Fibroblast of peridontal ligament (primary cell): ENCODE results near the gene TBC1D22A.
A peak's percentile ranks its signal among the peaks of the same experiment; 100 is the strongest.
"Not testable (repeated sequence)": the region's sequence is repeated elsewhere in the genome, so short reads cannot be mapped to it uniquely, and the experiment has no call there.

Experiments
- DNase-seq: peaks from one replicate; pipeline ENCODE4 v3.0.0-alpha.2; 2010; ENCODE audit errors: extremely low read depth

TBC1D22A gene

GRCh38 chr22:47169801-47170140 lies 407.3 kb downstream of the TBC1D22A start:
- DNase-seq: no peak

- not testable (repeated sequence) for DNase-seq
Measured at GRCh38 chr22:47170511-47171440, 408.3 kb downstream of the TBC1D22A start.

DNA sequence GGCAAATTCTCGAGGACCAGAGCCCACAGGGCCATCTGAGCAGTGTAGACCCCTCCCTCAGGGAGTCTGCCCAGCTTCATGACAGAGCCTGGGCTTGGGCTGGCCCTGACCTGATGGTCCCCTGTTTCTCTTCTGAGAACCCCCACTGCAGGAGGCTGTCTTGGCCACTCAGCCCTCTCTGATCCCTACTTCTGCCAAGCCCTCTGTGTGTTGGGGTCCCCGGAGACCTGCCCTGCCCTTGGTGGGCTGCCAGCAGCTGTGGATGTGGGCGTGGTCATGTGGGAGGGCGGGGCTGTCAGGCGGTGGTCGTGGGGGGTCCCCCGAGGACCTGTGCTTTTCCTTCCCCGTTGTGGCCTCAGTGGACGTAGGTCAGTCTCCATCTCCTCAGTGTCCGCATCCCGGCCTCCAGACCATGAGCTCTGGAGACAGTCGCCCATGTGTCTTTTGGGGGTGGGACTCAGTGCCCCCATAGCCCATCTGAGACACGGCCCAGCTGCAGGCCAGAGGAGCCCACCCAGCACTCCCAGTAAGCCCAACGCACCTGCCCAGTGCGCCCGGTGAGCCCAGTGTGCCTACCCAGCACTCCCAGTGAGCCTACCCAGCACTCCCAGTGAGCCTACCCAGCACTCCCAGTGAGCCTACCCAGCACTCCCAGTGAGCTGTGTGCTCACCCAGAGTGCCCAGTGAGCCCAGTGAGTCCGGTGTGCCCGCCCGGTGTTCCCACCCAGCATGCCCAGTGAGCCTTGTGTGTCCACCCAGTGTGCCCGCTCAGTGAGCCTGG lies 409.2 kb downstream of the TBC1D22A start:
- DNase-seq: no peak

GRCh38 chr22:47172771-47173534 lies 410.5 kb downstream of the TBC1D22A start:
- no peak for DNase-seq

DNA sequence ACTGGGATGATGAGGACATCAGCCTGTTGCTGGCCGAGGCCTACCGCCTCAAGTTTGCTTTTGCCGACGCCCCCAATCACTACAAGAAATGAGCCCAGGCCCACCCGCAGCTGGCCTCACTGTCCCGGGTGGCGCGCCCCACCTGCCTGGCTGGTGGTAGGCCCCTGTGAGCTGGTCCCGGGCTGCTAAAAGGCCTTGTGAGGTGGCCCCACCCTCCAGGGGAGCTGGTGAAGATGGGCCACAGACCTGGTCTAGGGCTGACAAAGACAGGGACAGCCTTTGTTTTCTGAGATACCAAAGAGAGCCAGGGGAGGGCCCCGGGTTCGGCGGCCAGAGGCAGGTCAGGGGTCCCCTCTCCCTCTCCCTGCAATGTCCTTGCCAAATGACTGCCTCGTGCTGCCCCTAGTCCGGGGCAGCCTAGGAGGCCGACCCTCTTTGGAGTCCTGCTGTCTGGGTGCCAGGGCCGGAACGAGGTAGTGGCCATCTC lies 411.1 kb downstream of the TBC1D22A start:
- no peak for DNase-seq

- no peak for DNase-seq
Measured at GRCh38 chr22:47174096-47174495, 411.6 kb downstream of the TBC1D22A start.

GRCh38 chr22:47174671-47175112 lies 412.2 kb downstream of the TBC1D22A start:
- no peak for DNase-seq

GRCh38 chr22:47175151-47176025 lies 412.9 kb downstream of the TBC1D22A start:
- DNase-seq: no peak

DNA sequence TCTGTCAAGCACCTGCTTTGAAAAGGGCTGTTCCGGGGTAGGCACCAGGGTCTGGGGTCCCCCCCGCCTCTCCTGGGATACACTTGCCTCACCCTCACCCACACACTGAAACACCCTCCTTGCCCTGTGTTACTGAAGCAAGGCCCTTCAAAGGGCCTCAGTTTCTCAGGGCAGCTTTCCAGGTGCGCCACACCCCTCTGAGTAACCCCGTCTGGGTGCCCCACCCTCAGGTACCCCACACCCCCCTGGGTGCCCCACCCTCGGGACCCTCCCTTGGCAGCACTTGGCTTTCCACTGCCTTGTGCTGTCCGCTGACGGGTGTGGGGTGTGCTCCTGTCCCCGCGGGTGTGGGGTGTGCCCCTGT lies 413.6 kb downstream of the TBC1D22A start:
- no peak for DNase-seq

- no peak for DNase-seq
Measured at GRCh38 chr22:47176573-47177333, 414.3 kb downstream of the TBC1D22A start.

- no peak for DNase-seq
Measured at GRCh38 chr22:47177334-47177815, 414.9 kb downstream of the TBC1D22A start.

- no peak for DNase-seq
Measured at GRCh38 chr22:47178339-47178738, 415.9 kb downstream of the TBC1D22A start.

DNA sequence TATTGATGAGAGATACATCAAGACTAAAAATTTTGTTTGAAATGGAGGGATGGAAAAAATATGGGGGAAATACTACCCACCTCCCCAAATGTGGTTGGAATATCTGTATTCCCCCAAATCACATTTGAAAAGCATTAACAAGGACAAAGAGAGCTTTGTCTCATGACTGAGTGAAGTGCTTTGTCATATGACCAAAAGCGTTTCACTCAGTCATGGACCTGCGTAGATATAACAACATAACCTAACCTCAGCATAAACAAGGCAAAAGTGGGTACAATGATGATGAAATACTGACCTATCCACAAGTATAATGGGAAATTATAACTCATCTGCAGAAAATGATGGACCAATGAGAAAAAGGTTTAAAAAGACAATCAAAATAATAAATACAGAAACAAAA lies 418.3 kb downstream of the TBC1D22A start:
- DNase-seq: peak; percentile 2

- DNase-seq: no peak
Measured at GRCh38 chr22:47187176-47187957, 424.9 kb downstream of the TBC1D22A start.

DNA sequence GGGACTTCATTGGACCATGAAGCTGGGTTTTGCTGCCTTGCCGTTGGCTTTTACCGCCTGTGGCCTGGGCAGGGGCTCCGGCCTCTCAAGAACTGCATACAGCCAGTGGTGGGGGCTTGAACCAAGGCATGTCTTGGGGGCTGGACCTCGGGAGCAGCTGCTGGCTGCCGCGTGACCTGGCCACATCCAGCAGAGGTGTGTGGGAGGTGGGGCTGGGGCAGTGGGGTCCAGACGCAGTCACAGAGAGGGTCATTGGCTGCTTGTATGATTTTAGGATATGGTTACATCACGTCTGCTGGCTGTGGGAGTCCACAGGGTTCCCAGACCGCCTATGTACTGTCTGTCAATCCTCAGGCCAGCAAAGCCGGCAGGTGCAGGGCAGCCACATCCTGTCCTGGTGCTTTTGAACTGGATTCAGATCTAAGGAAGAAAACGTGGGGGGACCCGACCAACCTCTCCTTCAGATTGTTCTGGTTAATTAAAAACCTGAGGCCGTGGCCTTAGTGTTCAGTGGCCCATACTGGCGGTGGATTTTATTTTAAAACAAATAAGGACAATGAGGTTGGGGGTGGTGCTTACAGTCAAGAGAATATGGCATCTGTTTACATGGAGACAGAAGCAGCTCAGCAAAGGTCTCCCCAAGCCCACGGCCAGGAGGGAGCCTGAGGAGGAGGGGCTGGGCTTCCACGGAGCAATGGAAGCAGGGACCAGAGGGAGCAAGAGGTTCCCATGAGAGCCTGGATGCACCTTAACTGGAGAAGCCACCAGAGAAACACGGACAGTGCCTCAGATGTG lies 426.0 kb downstream of the TBC1D22A start:
- DNase-seq: no peak

DNA sequence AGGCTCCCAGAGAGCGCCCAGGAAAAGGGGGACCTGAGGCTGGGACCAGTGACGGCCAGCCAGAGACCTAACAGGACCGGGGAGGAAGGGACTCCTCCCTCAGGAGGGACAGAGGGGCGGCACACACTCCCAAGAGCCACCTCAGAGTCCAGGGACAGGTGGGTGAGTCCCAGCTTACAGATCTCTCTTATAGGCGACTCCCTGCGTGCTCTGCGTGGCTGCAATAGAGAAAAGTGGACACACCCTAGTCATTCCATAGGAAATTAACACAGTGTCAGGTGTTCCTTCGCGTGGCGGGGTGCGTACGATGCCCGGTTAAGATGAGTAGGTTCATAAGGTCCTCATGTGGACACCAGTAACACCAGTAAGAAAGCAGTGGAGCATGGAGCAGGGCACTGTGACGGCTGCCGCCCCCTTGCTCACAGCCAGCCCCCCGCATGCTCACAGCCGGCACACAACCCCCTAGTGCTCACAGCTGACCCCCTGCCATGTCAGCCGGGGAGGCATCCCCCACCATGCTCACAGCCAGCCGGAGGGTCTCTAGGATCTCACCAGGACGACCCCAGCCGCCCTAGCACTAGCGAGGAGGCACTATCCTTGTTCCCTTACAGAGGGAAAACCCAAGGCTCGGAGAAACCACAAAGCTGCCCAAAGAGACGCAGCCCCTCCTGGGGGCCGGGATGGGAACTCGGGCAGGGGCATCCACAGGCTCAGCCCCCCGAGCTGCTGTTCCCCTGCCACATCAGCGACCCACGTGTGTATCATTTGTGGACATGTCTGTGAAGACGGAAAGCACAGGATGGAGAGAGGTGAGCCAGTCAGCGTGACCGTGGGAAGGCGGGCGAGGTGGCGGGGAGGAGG lies 426.8 kb downstream of the TBC1D22A start:
- DNase-seq: no peak

GRCh38 chr22:47190276-47190956 lies 428.0 kb downstream of the TBC1D22A start:
- no peak for DNase-seq
